Suprapubic skin (tissue), 4 donors: ENCODE measurements around the gene ANKS4B. TPM values are rescaled to one million over a fixed set of nuclear protein-coding genes. Genes with fewer than 3 reads are reported as not detected.

Experiments
- DNase-seq, 2 donors: peaks; one replicate each; pipeline ENCODE4 v3.0.0-alpha.2; 2019; ENCODE audit warnings: low spot score in 2 of 2
- H3K27ac ChIP-seq: fragments of 200-600 bp; sonication (generic); one replicate; pipeline ENCODE4 v1.5.1; 2019
- H3K27me3 ChIP-seq: fragments of 200-600 bp; sonication (generic); one replicate; pipeline ENCODE4 v1.5.1; 2019
- H3K36me3 ChIP-seq: fragments of 200-600 bp; sonication (generic); one replicate; pipeline ENCODE4 v1.5.1; 2019
- H3K4me1 ChIP-seq: fragments of 200-600 bp; sonication (generic); one replicate; pipeline ENCODE4 v1.5.1; 2019
- H3K4me3 ChIP-seq: fragments of 200-600 bp; sonication (generic); one replicate; pipeline ENCODE4 v1.5.1; 2019; ENCODE audit warnings: mild to moderate bottlenecking
- H3K9me3 ChIP-seq: fragments of 200-600 bp; sonication (generic); one replicate; pipeline ENCODE4 v1.5.1; 2019
- CTCF ChIP-seq, 2 donors: fragments of 200-600 bp in 1 of 2; fragments of 450-650 bp in 1 of 2; sonication (generic) in 1 of 2; IDR thresholded peaks; one replicate each; pipeline ENCODE4 v1.5.1; 2016 to 2019; ENCODE audit warnings: antibody characterized with exemption in 2 of 2, mild to moderate bottlenecking in 1 of 2, moderate library complexity in 1 of 2
- EP300 ChIP-seq: sonication (generic); formaldehyde crosslinking; IDR thresholded peaks from one replicate; pipeline ENCODE4 v1.6.1; 2017; ENCODE audit warnings: antibody characterized with exemption
- POLR2A ChIP-seq, 2 donors: fragments of 450-650 bp; IDR thresholded peaks; one replicate each; pipeline ENCODE4 v1.6.1; 2017; ENCODE audit warnings: antibody characterized with exemption in 2 of 2, mild to moderate bottlenecking in 2 of 2, moderate library complexity in 2 of 2
- POLR2AphosphoS5 ChIP-seq, 3 donors: sonication (generic); formaldehyde crosslinking; IDR thresholded peaks; one replicate each; pipeline ENCODE4 v1.6.1; 2017; ENCODE audit warnings: antibody characterized with exemption in 3 of 3
- WGBS: methylation state at CpG from one replicate; pipeline ENCODE4 v1.1.5; 2018; 5-methylcytosine and 5-hydroxymethylcytosine counted together
- total RNA-seq, 4 donors: library from RNA; depleted of rRNA; stranded (reverse); fragments of >200 nt; gene quantifications; one replicate each; pipeline ENCODE4 v1.1.0, GENCODE V29; 2016

ANKS4B gene
- total RNA-seq, 4 donors from 2014 or later, result not detected

GRCh38 chr16:21227866-21228265 is 5.6 kb upstream of the ANKS4B start:
- H3K4me3 ChIP-seq, result no peak overlapping the region
- no peaks in the 10 kb centered on the region for H3K4me1 ChIP-seq
- peaks cover 5% of the 10 kb centered on the region for H3K27me3 ChIP-seq
- no peaks in the 10 kb centered on the region for H3K9me3 ChIP-seq
- no peaks in the 10 kb centered on the region for H3K36me3 ChIP-seq
- H3K27ac ChIP-seq, result no peak overlapping the region
- DNase-seq, result no peak
- TF ChIP-seq POLR2A (IDR thresholded peaks at IDR 0.05) (no peak), EP300 (no peak), CTCF (IDR thresholded peaks at IDR 0.05) (no peak), POLR2AphosphoS5 (IDR thresholded peaks at IDR 0.05) (no peak)

GRCh38 chr16:21228361-21228872 is 5.1 kb upstream of the ANKS4B start:
- no peak for DNase-seq
- TF ChIP-seq POLR2A (IDR thresholded peaks at IDR 0.05), result no peak
- TF ChIP-seq EP300, result no peak
- no peak for TF ChIP-seq CTCF (IDR thresholded peaks at IDR 0.05)
- no peak for TF ChIP-seq POLR2AphosphoS5 (IDR thresholded peaks at IDR 0.05)

GRCh38 chr16:21233045-21233520 is 416 bp upstream of the ANKS4B start:
- H3K36me3 ChIP-seq, result no peaks in the 10 kb centered on the region
- no peak overlapping the region for H3K27ac ChIP-seq
- WGBS, result 97% methylated on average over 1 of the region's 1 CpG
- no peaks in the 10 kb centered on the region for H3K9me3 ChIP-seq
- H3K4me3 ChIP-seq, result no peak overlapping the region
- H3K4me1 ChIP-seq, result no peaks in the 10 kb centered on the region
- TF ChIP-seq POLR2AphosphoS5 (IDR thresholded peaks at IDR 0.05) (no peak), EP300 (no peak), POLR2A (IDR thresholded peaks at IDR 0.05) (no peak), CTCF (IDR thresholded peaks at IDR 0.05) (no peak)
- no peak for DNase-seq
- no peaks in the 10 kb centered on the region for H3K27me3 ChIP-seq

More at GRCh38 chr16:21228361-21228872, 5.1 kb upstream of the ANKS4B start:
- Histone ChIP-seq H3K4me1 (no peaks in the 10 kb centered on the region), H3K27ac (no peak overlapping the region), H3K27me3 (peaks cover under 1% of the 10 kb centered on the region), H3K9me3 (no peaks in the 10 kb centered on the region), H3K36me3 (no peaks in the 10 kb centered on the region), H3K4me3 (no peak overlapping the region)
- WGBS, result 87% methylated on average over 2 of the region's 2 CpGs

- H3K4me1 ChIP-seq, result no peaks in the 10 kb centered on the region
- H3K27ac ChIP-seq, result no peak overlapping the region
- WGBS, result 83% methylated on average over 3 of the region's 3 CpGs
- no peaks in the 10 kb centered on the region for H3K27me3 ChIP-seq
- no peak for DNase-seq
- no peak overlapping the region for H3K4me3 ChIP-seq
- TF ChIP-seq POLR2A (IDR thresholded peaks at IDR 0.05) (no peak), POLR2AphosphoS5 (IDR thresholded peaks at IDR 0.05) (no peak), CTCF (IDR thresholded peaks at IDR 0.05) (no peak), EP300 (no peak)
- H3K36me3 ChIP-seq, result no peaks in the 10 kb centered on the region
- no peaks in the 10 kb centered on the region for H3K9me3 ChIP-seq
These were observed 1.7 kb downstream of the ANKS4B start for GRCh38 chr16:21235199-21235585.

- TF ChIP-seq CTCF (IDR thresholded peaks at IDR 0.05) (no peak), EP300 (no peak), POLR2A (IDR thresholded peaks at IDR 0.05) (no peak), POLR2AphosphoS5 (IDR thresholded peaks at IDR 0.05) (no peak)
- Histone ChIP-seq H3K9me3 (no peaks in the 10 kb centered on the region), H3K36me3 (no peaks in the 10 kb centered on the region), H3K27me3 (no peaks in the 10 kb centered on the region), H3K4me1 (no peaks in the 10 kb centered on the region), H3K4me3 (no peak overlapping the region), H3K27ac (no peak overlapping the region)
- 92% methylated on average over 5 of the region's 5 CpGs for WGBS
- no peak for DNase-seq
These were observed 3.3 kb downstream of the ANKS4B start for GRCh38 chr16:21236831-21237230.
